GM12872 (cell line): ENCODE results near the gene ZNF350.

Source experiments
- TF ChIP-seq, protein P1 (sequence below): IDR thresholded peaks from 3 replicates; pipeline ENCODE4 v1.5.1; 2011; ENCODE audit warnings: low read depth, mild to moderate bottlenecking, low read length, moderate library complexity; ENCODE audit not compliant: insufficient read depth

The ZNF350 gene

DNA sequence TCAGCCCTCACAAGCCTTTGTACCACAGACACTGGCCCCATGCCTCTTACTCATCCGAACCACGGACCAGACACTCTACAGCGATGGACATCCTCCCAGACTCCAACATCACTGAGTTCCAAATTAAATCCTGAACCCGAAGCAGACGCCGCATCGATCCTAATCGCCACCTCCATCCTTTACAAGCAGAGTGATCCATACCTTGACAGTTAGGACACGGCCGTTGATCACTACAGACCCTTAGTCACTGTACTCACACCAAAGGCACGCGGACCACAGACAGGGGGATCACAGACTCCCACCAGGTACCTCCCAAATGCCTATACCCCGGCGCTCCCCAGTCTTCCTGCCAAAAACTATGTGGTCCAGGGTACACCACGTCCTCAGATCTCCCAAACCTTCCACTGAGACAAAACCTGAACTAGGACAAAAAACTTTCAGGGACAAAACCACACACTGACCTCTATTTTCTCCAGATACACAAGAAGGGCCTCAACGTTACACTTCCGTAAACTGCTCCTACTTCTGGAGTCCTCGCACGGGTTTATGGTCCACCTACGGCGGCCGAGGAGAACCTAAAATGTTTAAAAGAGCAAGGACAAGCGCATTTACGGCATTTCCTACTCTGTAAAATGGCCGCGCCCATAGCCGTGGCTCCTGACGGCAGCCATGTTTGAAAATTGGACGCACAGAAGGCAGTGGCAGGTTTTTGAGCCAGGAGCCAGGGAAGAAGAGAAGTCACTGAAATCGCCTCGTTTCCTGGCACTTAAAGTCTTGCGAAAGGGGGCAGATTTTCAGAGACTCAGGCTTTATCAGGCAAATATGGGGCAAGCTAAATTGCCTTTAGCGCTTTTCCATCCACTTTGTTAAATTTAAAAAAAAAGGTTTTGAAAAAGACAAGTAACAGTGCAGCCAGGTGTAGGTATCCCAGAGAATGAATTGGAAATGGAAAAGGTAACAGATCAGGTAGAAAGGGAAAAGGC lies at the start of gene ZNF350:
TSS of gene ZNF350 (minus strand) at position 532 of the 983 bp plus-strand sequence. CDS start 12,480 bp downstream, outside the sequence.
- TF ChIP-seq, protein P1, sequence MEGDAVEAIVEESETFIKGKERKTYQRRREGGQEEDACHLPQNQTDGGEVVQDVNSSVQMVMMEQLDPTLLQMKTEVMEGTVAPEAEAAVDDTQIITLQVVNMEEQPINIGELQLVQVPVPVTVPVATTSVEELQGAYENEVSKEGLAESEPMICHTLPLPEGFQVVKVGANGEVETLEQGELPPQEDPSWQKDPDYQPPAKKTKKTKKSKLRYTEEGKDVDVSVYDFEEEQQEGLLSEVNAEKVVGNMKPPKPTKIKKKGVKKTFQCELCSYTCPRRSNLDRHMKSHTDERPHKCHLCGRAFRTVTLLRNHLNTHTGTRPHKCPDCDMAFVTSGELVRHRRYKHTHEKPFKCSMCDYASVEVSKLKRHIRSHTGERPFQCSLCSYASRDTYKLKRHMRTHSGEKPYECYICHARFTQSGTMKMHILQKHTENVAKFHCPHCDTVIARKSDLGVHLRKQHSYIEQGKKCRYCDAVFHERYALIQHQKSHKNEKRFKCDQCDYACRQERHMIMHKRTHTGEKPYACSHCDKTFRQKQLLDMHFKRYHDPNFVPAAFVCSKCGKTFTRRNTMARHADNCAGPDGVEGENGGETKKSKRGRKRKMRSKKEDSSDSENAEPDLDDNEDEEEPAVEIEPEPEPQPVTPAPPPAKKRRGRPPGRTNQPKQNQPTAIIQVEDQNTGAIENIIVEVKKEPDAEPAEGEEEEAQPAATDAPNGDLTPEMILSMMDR = no peak

DNA sequence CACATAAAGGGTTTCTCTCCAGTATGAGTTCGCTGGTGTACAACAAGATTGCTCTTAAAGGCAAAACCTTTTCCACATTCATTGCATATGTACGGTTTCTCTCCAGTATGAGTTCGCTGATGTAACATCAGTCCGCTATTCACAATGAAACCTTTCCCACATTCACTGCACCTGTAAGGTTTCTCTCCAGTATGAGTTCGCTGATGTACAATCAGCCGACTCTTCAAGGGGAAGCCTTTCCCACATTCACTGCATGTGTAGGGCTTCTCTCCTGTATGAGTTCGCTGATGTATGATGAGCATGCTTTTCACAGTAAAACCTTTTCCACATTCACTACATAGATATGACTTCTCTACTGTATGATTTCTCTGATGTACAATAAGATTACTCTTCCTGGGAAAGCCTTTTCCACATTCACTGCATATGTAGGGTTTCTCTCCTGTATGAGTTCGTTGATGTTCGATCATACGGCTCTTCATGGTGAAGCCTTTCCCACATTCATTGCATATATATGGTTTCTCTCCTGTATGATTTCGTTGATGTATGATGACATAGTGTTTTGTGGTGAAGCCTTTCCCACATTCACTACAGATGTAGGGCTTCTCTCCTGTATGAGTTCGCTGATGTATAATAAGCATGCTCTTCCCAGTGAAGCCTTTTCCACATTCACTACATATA lies 47.5 kb upstream of the ZNF350 start:
- TF ChIP-seq, protein P1 = no peak

DNA sequence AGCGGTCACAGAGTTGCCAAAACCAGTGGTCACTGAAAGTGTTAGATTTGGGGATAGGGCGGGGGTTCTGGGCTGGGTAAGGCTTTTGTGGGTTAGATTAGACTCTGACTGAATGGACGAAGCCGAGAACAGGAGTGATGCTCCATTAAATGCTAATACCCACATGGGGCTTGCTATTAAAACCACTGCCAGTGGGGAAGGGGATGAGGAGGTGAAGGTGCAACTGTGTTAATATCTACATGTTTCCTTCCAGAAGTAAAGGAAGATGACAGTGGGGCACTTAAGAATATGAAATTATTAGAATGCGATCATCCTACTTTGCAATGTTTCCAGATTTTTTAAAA lies 42.1 kb upstream of the ZNF350 start:
- TF ChIP-seq, protein P1 = no peak

DNA sequence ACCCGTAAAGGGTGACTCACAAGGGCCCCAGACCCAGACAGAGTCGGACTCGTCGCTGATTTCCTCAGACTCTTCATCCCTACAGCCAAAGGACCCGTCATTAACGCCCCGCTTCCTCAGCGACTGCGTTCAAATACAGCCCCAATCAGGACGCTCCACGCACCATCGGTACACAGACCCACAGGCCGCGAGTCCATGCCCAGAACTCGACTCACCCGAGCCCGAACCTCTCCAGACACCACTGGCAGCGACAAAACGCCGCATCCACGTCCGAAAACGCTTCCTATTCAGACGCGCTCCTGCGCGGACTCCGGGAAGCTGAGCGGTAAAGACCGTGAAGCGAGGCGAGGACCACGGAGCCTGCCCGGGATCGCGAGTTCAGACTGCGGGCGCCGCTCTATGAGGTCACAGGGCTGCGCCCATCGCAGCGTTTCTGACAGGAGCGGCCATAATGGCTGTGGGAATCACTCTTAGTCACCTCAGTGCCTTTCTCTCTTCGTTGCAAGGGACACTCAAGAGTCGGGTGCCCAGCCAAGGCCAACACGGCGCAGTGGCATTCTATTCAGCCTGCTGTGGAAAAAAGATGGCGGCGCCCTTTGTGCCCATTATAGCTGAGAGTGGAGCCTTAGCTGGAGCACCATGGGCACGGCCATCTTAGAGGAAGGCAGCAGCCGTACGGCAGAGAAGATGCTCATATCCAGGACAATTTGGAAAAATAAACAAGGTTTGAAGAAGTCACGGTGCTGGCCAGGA lies 41.6 kb upstream of the ZNF350 start, which contains the start of gene ZNF614:
TSS of gene ZNF614 (minus strand) at position 353 of the 753 bp plus-strand sequence. CDS start 2,634 bp downstream, outside the sequence.
- TF ChIP-seq, protein P1 = no peak

DNA sequence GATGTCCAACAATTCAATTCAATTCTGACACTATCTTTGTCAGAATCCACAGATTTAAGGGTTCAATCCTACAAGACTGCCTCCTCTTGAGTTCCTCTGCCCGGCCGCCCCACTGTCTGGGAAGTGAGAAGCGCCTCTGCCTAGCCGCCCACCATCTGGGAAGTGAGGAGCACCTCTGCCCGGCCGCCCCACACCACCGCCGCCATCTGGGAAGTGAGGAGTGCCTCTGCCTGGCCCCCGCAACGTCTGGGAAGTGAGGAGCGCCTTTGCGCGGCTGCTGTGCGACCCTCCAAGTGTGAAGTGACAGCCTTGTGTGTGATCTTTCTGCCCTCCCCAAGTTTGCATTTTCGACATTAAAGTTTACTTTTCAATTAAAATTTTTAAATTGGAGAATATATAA lies 35.6 kb upstream of the ZNF350 start:
- TF ChIP-seq, protein P1 = no peak

DNA sequence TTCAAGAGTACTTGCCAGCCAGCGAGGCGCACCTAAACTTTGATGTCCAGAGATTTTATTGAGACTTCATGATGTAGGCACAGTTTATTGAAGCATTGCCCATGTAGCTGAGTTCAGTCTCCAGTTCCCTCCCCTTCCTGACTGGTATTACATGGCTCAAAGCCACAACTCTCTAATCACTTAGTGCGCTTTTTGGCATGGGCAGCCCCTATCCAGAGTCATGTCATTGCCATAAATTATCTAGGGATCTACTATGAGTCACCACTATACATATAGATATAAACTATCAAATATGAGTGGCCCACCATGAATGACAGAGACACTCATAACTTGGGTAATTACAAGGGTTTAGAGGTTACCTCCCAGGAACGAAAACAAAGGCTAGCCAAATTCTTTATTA lies 33.9 kb upstream of the ZNF350 start:
- TF ChIP-seq, protein P1 = no peak

DNA sequence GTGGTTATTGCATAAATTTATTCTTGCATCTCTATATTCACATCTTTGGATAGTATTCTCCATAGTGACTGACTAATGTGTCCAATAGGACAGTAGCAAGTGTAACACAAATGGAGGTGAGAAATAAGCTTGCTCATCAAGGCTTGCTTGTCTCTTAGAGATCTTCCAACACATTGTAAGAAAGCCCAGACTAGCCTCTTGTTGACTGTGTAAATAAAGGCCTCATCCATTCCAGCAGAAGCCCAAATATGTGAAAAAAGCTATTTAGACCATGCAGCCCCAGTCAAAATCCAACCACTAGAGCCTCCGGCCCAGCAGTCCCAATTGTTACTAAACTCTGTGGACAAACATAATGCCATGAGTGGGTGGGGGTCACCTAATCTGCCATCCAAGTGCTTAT lies 24.0 kb upstream of the ZNF350 start:
- TF ChIP-seq, protein P1 = no peak
